Measurements from ENCODE around the gene SLC52A1. TPM values are rescaled to one million over a fixed set of nuclear protein-coding genes. Genes with fewer than 3 reads are reported as not detected.

Gene SLC52A1
- total RNA-seq, 4 donors from 2014 or later, result 2.2 to 25.0 (median 5.9) TPM

GRCh38 chr17:4986951-4987766, 48.1 kb downstream of the SLC52A1 start, which contains the start of gene CAMTA2:
TSS of gene CAMTA2 (minus strand) at chr17:4987675. CDS start at chr17:4986222, 1,453 bp downstream.
- Histone ChIP-seq H3K4me1 (peaks cover 27% of the 10 kb centered on the region), H3K9me3 (no peaks in the 10 kb centered on the region)
- peak; percentile 94 to 96 for DNase-seq (ENCODE audit: low spot score in 2 of 2)

GRCh38 chr17:4986403-4986802, 48.8 kb downstream of the SLC52A1 start:
- TF ChIP-seq CTCF (IDR thresholded peaks at IDR 0.05), result no peak
- no peak for TF ChIP-seq EP300 (IDR thresholded peaks at IDR 0.05)
- TF ChIP-seq POLR2AphosphoS5 (IDR thresholded peaks at IDR 0.05), result no peak
- TF ChIP-seq POLR2A (IDR thresholded peaks at IDR 0.05), result no peak
- Histone ChIP-seq H3K9me3 (no peaks in the 10 kb centered on the region), H3K27me3 (no peaks in the 10 kb centered on the region), H3K27ac (peak overlapping the region; percentile 89), H3K36me3 (peaks cover 26% of the 10 kb centered on the region), H3K4me3 (peak overlapping the region; percentile 84), H3K4me1 (peaks cover 27% of the 10 kb centered on the region)
- WGBS, result 21% methylated on average over 4 of the region's 5 CpGs
- DNase-seq (ENCODE audit: low spot score in 2 of 2), result no peak

More at GRCh38 chr17:4986951-4987766, 48.1 kb downstream of the SLC52A1 start, which contains the start of gene CAMTA2:
- 7% methylated on average over 10 of the region's 78 CpGs for WGBS
- Histone ChIP-seq H3K27ac (peak within 1 kb of the TSS; percentile 89), H3K36me3 (peaks cover 18% of the 10 kb centered on the region), H3K4me3 (peak within 1 kb of the TSS; percentile 84), H3K27me3 (no peaks in the 10 kb centered on the region)
- TF ChIP-seq EP300 (IDR thresholded peaks at IDR 0.05), result no peak
- peak in 1 of 2 donors; percentile 70 for TF ChIP-seq POLR2A (IDR thresholded peaks at IDR 0.05)
- no peak for TF ChIP-seq POLR2AphosphoS5 (IDR thresholded peaks at IDR 0.05)
- TF ChIP-seq CTCF (IDR thresholded peaks at IDR 0.05), result peak in 1 of 2 donors; percentile 65

Other genes with a start within 250 kb of the SLC52A1 start
- gene VMO1, start 249.1 kb downstream of the SLC52A1 start, total RNA-seq, result 1 to 10 TPM in 2 of 4 donors, not detected in 2; 1.4 to 1.5 TPM
- gene GLTPD2, start 246.5 kb downstream of the SLC52A1 start, total RNA-seq, result under 1 TPM in 1 of 4 donors, not detected in 3; 0.80 TPM
- gene PSMB6, start 239.3 kb downstream of the SLC52A1 start, total RNA-seq, result 100 to 1,000 TPM in 3 of 4 donors, 10 to 100 TPM in 1; 68.6 to 250 (median 189) TPM
- gene PLD2, start 228.3 kb downstream of the SLC52A1 start, total RNA-seq, result 100 to 1,000 TPM in 1 of 4 donors, 10 to 100 TPM in 3; 53.5 to 134 (median 57.6) TPM
- 100 to 1,000 TPM; 141 to 352 (median 169) TPM for gene MINK1, start 202.1 kb downstream of the SLC52A1 start, total RNA-seq
- 1 to 10 TPM; 3.7 to 9.8 (median 7.5) TPM for gene C17orf107, start 135.9 kb downstream of the SLC52A1 start, total RNA-seq
- 1 to 10 TPM; 1.7 to 6.0 (median 2.4) TPM for gene CHRNE, start 132.3 kb downstream of the SLC52A1 start, total RNA-seq
- gene GP1BA, start 103.1 kb downstream of the SLC52A1 start, total RNA-seq, result not detected
- gene SLC25A11, start 95.4 kb downstream of the SLC52A1 start, total RNA-seq, result 10 to 100 TPM; 35.7 to 74.3 (median 41.6) TPM
- gene RNF167, start 95.2 kb downstream of the SLC52A1 start, total RNA-seq, result 100 to 1,000 TPM in 2 of 4 donors, 10 to 100 TPM in 2; 74.1 to 118 (median 99.4) TPM
- 100 to 1,000 TPM; 392 to 756 (median 686) TPM for gene PFN1, start 86.9 kb downstream of the SLC52A1 start, total RNA-seq
- 1 to 10 TPM; 2.0 to 4.2 (median 3.2) TPM for gene ENO3, start 84.3 kb downstream of the SLC52A1 start, total RNA-seq
- gene SPAG7, start 67.6 kb downstream of the SLC52A1 start, total RNA-seq, result 10 to 100 TPM; 30.5 to 52.7 (median 47.1) TPM
- gene CAMTA2, start 47.8 kb downstream of the SLC52A1 start, total RNA-seq, result 10 to 100 TPM; 27.4 to 60.8 (median 34.6) TPM
- gene INCA1, start 37.9 kb downstream of the SLC52A1 start, total RNA-seq, result 1 to 10 TPM in 2 of 4 donors, under 1 TPM in 2; 0.73 to 1.4 (median 1.2) TPM
- gene KIF1C, start 37.5 kb downstream of the SLC52A1 start, total RNA-seq, result 100 to 1,000 TPM in 2 of 4 donors, 10 to 100 TPM in 2; 52.7 to 104 (median 97.8) TPM
- gene ZFP3, start 43.0 kb upstream of the SLC52A1 start, total RNA-seq, result 1 to 10 TPM; 2.7 to 6.2 (median 4.4) TPM
- 1 to 10 TPM; 3.7 to 6.7 (median 5.0) TPM for gene ZNF232, start 76.5 kb upstream of the SLC52A1 start, total RNA-seq
- gene USP6, start 80.6 kb upstream of the SLC52A1 start, total RNA-seq, result 1 to 10 TPM in 1 of 4 donors, under 1 TPM in 2, not detected in 1; 0.16 to 1.4 (median 0.89) TPM
- 10 to 100 TPM in 1 of 4 donors, 1 to 10 TPM in 3; 2.5 to 10.1 (median 4.5) TPM for gene ZNF594, start 156.4 kb upstream of the SLC52A1 start, total RNA-seq
- gene SCIMP, start 199.4 kb upstream of the SLC52A1 start, total RNA-seq, result not detected
- 10 to 100 TPM; 19.2 to 46.4 (median 25.0) TPM for gene RABEP1, start 246.9 kb upstream of the SLC52A1 start, total RNA-seq